NCI-H128 (cell line): ENCODE results near the gene ADGRF5.

Source experiments
- DNase-seq: peaks from one replicate; lab custom pipeline; 2025; ENCODE audit not compliant: unreplicated experiment; lab: John Stamatoyannopoulos, UW

The ADGRF5 gene

GRCh38 chr6:46932526-46933319 is 11.0 kb upstream of the ADGRF5 start:
- DNase-seq, result no peak

DNA sequence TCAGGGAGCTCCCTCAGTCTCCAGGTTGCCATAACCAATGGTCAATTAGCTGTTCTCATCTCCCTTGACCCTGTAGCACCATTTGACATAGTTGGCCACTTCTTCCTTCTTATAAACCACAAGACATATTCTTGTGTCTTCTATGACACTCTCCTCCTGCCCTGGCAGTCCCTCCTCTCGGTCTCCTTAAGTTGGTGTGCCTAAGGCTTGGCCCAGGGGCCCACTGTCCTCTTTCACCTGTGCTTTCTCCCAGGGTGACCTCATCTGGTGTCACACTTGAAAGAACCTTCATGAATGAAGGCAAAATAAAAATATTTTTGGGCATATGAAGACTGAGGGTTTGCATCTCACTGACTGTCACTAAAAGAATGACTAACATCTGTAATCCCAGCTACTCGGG is 9.7 kb upstream of the ADGRF5 start:
- no peak for DNase-seq

GRCh38 chr6:46930331-46930730 is 8.6 kb upstream of the ADGRF5 start:
- DNase-seq, result no peak

DNA sequence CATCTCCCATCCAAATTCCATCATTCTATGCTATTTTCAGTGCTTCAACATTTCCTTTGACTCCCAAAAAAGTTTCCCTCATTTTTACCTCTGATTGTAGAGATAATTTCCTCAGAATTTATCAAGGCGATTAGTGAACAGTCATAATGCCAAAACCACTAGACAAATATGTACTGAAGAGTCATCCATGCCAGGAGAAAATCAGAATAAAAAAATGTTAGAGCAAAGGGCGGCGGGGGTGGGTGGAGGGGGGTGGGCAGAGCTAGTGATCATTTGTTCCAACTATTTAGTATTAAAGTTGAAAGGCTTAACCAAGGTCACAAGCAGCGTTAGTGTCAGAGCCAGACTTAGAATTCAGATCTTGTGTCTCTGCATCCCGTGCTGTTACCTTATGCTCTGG is 5.3 kb upstream of the ADGRF5 start:
- no peak for DNase-seq

DNA sequence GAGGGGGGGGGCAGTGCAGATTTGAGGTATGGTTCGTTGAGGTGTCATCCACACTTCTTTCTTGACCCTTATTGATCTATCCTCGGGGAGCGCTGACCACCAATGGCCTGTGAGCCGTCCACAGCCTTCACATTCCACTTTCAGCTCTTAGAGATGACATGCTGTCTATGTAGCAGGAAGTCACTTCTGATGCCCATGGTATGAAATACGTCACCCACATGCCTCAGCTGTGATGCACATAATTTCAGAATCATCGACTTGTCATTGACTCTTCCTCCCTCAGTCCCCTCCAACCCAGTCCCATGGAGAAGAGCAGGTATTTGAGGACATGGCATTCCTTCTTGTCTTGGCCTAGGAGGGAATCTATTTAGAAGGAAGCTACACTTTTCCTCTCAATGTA is 4.7 kb upstream of the ADGRF5 start:
- DNase-seq, result no peak

DNA sequence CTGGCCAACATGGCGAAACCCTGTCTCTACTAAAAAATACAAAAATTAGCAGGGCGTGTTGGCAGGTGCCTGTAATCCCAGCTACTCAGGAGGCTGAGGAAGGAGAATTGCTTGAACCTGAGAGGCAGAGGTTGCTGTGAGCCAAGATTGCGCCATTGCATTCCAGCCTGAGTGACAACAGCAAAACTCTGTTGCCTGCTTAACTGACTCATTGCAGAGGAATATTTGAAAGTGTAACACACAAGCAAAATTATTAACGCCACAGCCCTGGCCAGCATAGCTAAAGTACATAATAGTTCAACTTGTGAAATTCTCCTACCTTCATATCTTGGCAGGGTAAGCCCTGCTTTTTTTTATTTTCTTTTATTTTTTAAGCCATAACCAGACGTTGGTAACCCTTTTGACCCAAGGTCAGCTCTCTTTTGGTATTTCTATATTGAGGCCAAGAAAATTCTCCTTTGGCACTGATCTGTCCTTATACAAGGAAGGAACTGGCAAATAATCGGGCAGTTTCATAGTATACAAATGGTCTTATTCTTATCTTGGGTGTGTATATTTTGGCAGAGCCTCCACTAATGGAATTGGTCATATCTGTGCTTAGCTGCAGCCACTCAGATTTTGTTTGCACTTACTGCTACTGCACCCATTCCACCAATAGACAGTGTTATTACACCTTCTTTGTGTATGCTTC is 4.0 kb upstream of the ADGRF5 start:
- no peak for DNase-seq

GRCh38 chr6:46923476-46923875 is 1.7 kb upstream of the ADGRF5 start:
- DNase-seq, result no peak

DNA sequence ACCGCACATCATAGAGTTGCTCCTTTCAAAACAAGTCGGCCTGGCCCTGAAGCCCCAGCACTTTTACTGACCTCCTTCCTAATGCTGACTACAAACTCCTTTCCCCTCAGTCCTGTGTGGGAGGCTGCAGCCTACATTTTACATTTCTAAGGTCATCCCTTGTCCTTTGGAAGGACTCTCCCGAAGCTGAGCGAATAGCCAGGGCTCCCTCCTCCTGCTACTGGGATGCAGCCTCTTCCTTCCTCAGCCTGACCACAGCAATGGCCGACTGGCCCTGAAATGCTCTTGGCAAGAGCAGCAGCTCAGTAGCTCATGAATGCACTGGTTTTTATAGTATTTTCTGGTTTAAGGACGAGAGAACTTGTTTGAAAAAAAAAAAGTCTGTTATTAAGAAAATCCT is 679 bp downstream of the ADGRF5 start:
- no peak for DNase-seq

DNA sequence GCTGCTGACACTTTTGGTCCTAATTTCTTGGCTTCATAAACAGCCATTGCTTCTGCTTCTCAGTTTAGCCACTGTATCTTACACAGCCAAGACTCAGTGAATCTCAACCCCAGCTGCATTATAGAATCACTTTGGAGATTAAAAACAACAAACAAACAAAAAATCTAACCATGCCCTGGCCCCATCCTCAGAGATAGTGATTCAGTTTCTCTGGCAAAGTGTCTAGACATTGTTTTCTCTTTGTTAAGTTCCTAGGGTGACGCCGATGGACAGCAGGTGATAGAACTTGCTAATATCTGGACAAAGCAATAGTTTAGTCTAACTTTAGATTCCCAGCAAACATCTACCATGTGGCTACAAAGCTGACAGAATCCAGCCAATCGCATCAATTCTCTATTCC is 2.9 kb downstream of the ADGRF5 start:
- DNase-seq, result no peak

DNA sequence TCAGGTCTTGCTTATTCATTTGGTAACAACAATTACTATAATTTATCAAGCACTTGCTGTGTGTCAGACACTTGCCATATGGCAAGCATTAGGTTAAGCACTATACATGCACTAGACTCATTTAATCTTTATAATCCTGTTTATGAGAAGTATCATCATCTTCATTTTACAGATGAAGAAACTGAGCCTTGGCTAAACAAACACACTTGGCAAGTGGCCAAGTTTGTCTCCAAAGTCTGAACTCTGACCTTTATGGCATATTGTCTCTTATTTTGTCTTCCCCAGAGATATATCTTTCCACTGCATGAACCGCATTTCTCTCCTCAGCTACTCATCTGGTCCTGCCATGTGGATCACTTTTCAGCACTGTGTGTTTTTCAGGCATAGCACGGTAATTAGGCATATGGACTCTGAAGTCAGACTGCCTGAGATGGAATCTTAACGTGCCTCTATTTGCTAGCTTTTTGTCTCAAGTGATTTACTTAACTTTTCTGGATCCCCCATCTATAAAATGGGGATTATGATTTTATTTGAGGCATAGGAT is 4.7 kb downstream of the ADGRF5 start:
- DNase-seq, result no peak

GRCh38 chr6:46915866-46916265 is 5.9 kb downstream of the ADGRF5 start:
- DNase-seq, result no peak

DNA sequence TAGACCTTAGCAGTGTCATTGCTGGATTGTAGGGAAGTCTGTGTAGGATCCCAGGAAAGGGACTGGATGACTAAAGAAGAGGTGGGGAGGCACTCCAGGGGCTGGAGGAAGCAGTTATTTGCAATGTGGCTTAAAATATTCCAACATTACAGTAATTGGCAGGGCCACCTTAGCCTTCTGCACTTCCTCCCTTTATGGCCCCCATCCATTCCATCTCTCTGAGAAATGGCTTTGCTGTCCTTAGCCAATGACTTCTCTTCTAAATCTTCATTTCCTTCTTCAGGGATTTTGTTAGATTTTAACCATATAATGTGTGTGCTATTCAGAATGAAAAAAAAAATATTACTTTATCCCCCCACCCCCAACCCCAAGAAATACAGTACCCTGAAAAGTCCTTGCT is 6.4 kb downstream of the ADGRF5 start:
- DNase-seq, result no peak

GRCh38 chr6:46914279-46914810 is 7.4 kb downstream of the ADGRF5 start:
- DNase-seq, result no peak

GRCh38 chr6:46909371-46909770 is 12.4 kb downstream of the ADGRF5 start:
- no peak for DNase-seq

DNA sequence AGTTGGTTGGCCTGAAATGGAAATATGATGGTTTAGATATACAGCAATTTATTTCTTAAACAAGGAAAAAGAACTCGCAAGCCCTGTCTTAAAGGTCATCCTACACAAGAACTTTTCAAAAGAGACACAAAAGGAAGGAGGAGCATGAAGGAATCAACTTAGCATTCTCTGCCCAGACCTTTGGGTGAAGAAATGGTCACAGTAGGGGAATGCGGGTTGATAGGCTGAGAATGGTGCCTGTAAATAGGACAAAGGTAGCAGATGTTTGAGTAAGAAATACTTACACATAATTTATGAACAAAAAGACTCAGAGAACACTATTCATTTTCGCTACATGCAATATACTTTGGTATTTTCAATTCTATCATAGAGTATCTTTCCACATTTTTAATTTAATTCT is 15.0 kb downstream of the ADGRF5 start:
- DNase-seq, result no peak

DNA sequence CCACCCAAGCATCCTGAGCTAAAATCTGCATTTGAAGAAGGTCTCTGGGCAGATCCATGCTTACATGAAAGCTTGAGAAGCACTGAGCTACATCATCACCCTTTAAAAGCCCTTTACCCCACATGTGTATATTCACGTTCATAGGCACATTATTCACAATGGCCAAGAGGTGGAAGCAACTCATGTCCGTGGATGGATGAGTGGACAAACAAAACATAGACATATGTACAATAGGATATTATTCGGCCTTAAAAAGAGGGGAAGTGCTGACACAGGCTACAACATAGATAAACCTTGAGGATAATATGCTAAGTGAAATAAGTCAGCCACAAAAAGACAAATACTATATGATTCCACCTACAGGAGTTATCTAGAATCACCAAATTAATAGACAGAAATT is 17.6 kb downstream of the ADGRF5 start:
- no peak for DNase-seq

DNA sequence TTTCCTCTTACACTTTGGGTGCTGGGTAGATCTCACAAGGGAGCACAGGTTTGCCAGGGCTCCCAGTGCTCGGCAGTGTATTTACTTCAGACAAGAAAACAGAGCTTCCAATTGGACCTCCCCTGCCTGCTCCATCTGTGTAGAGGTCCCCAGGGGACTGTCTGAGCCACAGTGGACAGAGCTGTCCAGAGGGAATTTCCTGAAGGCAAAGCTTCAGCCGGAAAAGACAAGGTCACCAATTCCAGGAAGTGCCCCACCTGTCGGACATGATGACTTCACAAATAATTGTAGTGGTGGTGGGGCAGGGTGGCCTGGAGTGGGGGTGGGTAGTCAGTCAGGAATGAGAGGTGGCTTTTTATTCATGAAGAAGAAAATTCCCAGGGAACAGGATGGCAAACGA is 18.6 kb downstream of the ADGRF5 start:
- DNase-seq, result no peak

- no peak for DNase-seq
Observed at GRCh38 chr6:46901882-46902314, 19.8 kb downstream of the ADGRF5 start.

DNA sequence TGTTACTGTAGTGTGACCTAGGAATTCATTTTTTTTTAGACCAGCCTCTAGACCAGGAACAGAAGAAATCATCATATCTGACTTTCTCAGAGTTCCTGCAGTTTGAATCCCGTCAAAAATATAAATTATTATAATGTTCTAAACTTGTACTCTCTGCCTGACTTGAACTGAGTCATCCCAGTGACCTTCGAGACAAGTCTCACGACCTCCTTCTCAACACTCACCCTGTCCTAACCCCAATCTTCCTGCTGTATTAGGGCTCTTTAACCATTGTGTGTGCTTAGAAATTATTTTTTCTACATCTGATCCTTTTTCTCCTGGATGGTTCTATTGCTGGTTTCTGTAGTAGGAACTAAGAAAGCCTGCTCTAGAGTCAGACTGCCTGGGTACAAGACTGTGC is 21.5 kb downstream of the ADGRF5 start:
- no peak for DNase-seq

DNA sequence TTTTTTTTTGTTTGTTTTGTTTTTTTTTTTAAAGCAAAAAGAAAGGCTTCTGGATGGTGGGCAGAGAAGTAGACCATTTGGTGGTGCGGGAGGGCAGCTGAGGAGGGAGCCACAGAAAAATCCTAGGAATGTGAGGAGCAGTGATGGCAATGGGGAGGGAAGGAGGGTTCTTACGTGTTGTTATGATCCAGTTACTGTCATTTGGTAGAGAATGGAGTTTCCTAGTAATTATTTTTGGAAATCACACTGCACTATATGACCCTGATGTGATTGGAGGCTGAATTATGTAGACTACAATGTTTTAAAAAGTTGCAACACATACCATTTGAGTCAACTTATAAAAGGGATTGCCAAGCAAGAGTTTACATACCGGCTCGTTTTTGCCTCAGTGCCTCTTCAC is 22.1 kb downstream of the ADGRF5 start:
- no peak for DNase-seq

- DNase-seq, result no peak
Observed at GRCh38 chr6:46898006-46898405, 23.7 kb downstream of the ADGRF5 start.

- DNase-seq, result no peak
Observed at GRCh38 chr6:46896871-46897270, 24.9 kb downstream of the ADGRF5 start.
